Tibial nerve (tissue), 4 donors: ENCODE measurements around the gene PDE8B. TPM values are rescaled to one million over a fixed set of nuclear protein-coding genes. Genes with fewer than 3 reads are reported as not detected.
A peak's percentile ranks its signal among the peaks of the same experiment; 100 is the strongest.

ENCODE experiments used
- DNase-seq, 2 donors: peaks; one replicate each; pipeline ENCODE4 v3.0.0-alpha.2; 2019; ENCODE audit warnings: low spot score in 2 of 2
- H3K27ac ChIP-seq, 4 donors: fragments of 200-600 bp; sonication (generic) in 3 of 4; one replicate each; pipeline ENCODE4 v1.5.1; 2017 to 2019; ENCODE audit warnings: mild to moderate bottlenecking in 1 of 4
- H3K27me3 ChIP-seq, 2 donors: fragments of 200-600 bp; sonication (generic) in 1 of 2; one replicate each; pipeline versions ENCODE4 v1.5.1 to v1.6.0; 2017 to 2019
- H3K36me3 ChIP-seq, 3 donors: fragments of 200-600 bp; sonication (generic); one replicate each; pipeline ENCODE4 v1.5.1; 2018 to 2019
- H3K4me1 ChIP-seq, 4 donors: fragments of 200-600 bp; sonication (generic) in 3 of 4; one replicate each; pipeline ENCODE4 v1.5.1; 2017 to 2019
- H3K4me3 ChIP-seq, 4 donors: fragments of 200-600 bp; sonication (generic) in 3 of 4; one replicate each; pipeline ENCODE4 v1.5.1; 2017 to 2019; ENCODE audit warnings: mild to moderate bottlenecking in 1 of 4, moderate library complexity in 1 of 4
- H3K9me3 ChIP-seq, 4 donors: fragments of 200-600 bp; sonication (generic) in 3 of 4; one replicate each; pipeline ENCODE4 v1.5.1; 2017 to 2019
- EP300 ChIP-seq, 2 donors: sonication (generic); formaldehyde crosslinking; IDR thresholded peaks; one replicate each; pipeline ENCODE4 v1.6.1; 2017; ENCODE audit warnings: antibody characterized with exemption in 2 of 2, mild to moderate bottlenecking in 1 of 2
- POLR2A ChIP-seq, 2 donors: fragments of 450-650 bp; IDR thresholded peaks; one replicate each; pipeline ENCODE4 v1.6.1; 2017; ENCODE audit warnings: antibody characterized with exemption in 2 of 2, mild to moderate bottlenecking in 2 of 2, moderate library complexity in 2 of 2
- WGBS, 2 donors: methylation state at CpG; one replicate each; pipeline ENCODE4 v1.1.5; 2018; 5-methylcytosine and 5-hydroxymethylcytosine counted together
- total RNA-seq, 4 donors: library from RNA; depleted of rRNA; stranded (reverse); fragments of >200 nt; gene quantifications; one replicate each; pipeline ENCODE4 v1.1.0, GENCODE V29; 2016
- TF ChIP-seq, protein P1 (sequence below), 5 experiments: fragments of 200-600 bp in 3 of 5; fragments of 450-650 bp in 2 of 5; sonication (generic) in 3 of 5; IDR thresholded peaks; one replicate each; pipeline ENCODE4 v1.5.1; 2016 to 2019; ENCODE audit warnings: antibody characterized with exemption in 5 of 5, mild to moderate bottlenecking in 3 of 5, moderate library complexity in 2 of 5

PDE8B gene
- total RNA-seq, 4 donors from 2014 or later = 6.3 to 8.8 (median 7.2) TPM

DNA sequence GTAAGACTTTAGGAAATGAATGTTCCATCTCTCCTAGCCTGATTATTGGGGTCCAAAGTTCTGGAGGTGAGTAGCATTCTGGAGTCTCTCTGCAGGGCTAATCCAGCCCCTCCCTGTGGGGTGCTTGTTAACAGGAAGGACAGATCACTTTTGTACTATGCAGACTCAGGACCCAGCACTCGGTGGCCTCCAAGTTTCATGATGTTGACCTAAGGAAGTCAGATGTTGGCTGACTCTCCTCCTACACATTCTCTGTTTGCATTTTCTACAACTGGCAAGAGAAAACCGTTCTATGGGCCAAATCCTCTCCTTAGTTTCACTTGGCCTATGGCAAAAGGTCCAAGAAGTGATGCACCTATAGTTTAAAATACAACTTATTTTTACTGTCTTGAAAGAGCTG lies 5.5 kb upstream of the PDE8B start:
- Histone ChIP-seq H3K27me3 (peaks cover 0 to 6% of the 10 kb centered on the region in 2 donors), H3K9me3 (no peaks in the 10 kb centered on the region), H3K4me1 (no peaks in the 10 kb centered on the region), H3K36me3 (no peaks in the 10 kb centered on the region), H3K27ac (no peak overlapping the region), H3K4me3 (no peak overlapping the region)
- 36 to 43% methylated on average over 2 of the region's 2 CpGs for WGBS, 2 donors
- DNase-seq = no peak
- TF ChIP-seq, protein P1, sequence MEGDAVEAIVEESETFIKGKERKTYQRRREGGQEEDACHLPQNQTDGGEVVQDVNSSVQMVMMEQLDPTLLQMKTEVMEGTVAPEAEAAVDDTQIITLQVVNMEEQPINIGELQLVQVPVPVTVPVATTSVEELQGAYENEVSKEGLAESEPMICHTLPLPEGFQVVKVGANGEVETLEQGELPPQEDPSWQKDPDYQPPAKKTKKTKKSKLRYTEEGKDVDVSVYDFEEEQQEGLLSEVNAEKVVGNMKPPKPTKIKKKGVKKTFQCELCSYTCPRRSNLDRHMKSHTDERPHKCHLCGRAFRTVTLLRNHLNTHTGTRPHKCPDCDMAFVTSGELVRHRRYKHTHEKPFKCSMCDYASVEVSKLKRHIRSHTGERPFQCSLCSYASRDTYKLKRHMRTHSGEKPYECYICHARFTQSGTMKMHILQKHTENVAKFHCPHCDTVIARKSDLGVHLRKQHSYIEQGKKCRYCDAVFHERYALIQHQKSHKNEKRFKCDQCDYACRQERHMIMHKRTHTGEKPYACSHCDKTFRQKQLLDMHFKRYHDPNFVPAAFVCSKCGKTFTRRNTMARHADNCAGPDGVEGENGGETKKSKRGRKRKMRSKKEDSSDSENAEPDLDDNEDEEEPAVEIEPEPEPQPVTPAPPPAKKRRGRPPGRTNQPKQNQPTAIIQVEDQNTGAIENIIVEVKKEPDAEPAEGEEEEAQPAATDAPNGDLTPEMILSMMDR (IDR thresholded peaks at IDR 0.05) = no peak
- no peak for TF ChIP-seq EP300 (IDR thresholded peaks at IDR 0.05)
- TF ChIP-seq POLR2A (IDR thresholded peaks at IDR 0.05) = no peak

DNA sequence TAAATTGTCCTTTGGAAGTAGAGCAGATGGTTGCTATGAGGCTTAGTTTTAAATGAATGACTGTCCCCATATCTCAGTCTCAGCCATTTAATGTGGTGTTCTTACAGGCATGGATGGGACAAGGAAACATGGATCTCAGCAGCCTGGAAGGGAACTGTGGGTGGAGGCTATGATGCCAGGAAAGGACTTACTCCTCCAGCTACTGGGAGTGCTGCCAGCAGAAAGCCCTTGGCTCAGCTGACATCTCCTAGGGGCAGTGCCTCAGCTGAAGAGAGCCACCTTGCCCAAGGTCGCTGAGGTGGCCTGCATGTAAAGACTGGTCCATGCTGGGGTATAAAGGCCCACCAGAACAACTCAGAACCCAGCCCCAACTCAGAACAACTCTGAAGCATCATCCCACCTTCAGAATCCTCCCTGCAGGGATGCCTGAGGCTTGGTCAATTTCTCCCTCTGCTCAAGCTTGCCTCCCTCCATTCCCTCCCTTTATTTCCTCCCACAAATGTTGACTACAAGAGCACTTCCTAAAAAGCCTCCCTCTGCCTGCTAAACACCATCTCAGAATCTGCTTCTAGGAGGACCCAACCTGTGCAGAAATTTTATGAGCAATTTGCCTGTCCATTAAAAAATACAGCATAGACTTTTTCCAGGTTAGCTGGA lies 1.8 kb upstream of the PDE8B start:
- no peaks in the 10 kb centered on the region for H3K9me3 ChIP-seq
- no peak for DNase-seq
- no peak overlapping the region for H3K27ac ChIP-seq
- TF ChIP-seq EP300 (IDR thresholded peaks at IDR 0.05) = no peak
- TF ChIP-seq, protein P1 (IDR thresholded peaks at IDR 0.05) = no peak
- TF ChIP-seq POLR2A (IDR thresholded peaks at IDR 0.05) = no peak
- no peaks in the 10 kb centered on the region for H3K36me3 ChIP-seq
- peaks cover 0 to 32% of the 10 kb centered on the region in 2 donors for H3K27me3 ChIP-seq
- H3K4me1 ChIP-seq = peaks cover 0 to 8% (median 5%) of the 10 kb centered on the region in 4 donors
- 89 to 90% methylated on average over 1 of the region's 1 CpG for WGBS, 2 donors
- H3K4me3 ChIP-seq = no peak overlapping the region

DNA sequence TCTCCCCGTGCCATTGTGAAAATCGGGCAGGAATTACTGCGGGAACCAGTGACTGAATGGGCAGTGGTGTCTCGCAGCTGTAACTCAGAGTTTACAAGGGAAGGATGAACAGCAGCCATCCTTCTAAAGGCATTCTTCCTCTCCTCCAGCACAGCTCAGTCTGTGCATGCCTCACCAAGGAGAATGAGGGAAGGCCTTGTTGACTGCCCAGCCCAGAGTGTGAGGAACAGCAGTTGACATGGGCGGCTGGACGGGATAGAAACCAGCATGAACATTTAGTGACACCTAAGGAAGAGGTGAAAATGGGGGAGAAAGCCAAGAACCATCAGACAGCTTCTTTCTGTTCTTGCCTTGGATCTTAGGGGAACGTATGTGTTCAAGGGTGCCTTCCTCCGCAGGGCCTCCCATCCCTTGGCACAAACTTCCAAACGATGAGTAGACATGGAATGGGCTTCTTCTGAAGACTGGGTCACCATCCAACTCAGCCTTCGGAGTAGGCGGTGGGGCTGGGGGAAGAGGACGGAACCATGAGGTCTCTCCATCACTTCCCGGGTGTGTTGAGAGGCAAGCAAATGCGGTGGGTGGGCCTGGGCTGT lies 887 bp upstream of the PDE8B start:
- H3K27ac ChIP-seq = no peak overlapping the region
- peak overlapping the region in 2 of 4 donors; percentile 18 to 59 for H3K4me3 ChIP-seq
- no peak for TF ChIP-seq POLR2A (IDR thresholded peaks at IDR 0.05)
- TF ChIP-seq, protein P1 (IDR thresholded peaks at IDR 0.05) = no peak
- no peak for TF ChIP-seq EP300 (IDR thresholded peaks at IDR 0.05)
- H3K36me3 ChIP-seq = no peaks in the 10 kb centered on the region
- 69 to 79% methylated on average over 14 of the region's 14 CpGs for WGBS, 2 donors
- no peak for DNase-seq
- peaks cover 0 to 8% (median 5%) of the 10 kb centered on the region in 4 donors for H3K4me1 ChIP-seq
- H3K27me3 ChIP-seq = peaks cover 0 to 32% of the 10 kb centered on the region in 2 donors
- no peaks in the 10 kb centered on the region for H3K9me3 ChIP-seq

DNA sequence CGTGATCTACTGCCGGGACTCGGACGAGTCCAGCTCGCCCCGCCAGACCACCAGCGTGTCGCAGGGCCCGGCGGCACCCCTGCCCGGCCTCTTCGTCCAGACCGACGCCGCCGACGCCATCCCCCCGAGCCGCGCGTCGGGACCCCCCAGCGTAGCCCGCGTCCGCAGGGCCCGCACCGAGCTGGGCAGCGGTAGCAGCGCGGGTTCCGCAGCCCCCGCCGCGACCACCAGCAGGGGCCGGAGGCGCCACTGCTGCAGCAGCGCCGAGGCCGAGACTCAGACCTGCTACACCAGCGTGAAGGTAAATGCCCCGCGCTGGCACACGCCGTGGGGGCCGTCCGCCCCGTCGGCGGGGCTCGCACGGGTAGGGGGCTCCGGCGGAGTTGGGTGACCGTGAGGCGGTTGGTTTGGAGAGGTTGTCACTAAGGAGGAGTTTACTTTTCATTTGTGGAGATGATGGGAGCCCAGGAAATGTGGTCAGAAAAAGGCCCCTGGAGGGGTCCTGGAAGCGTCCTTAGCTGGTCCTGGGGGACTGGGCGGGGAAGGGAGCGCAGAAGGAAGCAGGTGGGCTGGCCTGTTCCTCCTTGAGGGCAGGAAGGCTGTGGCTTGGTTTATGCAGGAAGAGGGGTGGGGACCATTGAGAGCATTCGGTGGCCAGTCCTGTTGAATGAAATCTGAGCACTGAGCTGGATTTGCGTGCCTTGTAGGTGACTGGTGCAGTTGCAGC lies 647 bp downstream of the PDE8B start:
- no peak overlapping the region for H3K27ac ChIP-seq
- TF ChIP-seq POLR2A (IDR thresholded peaks at IDR 0.05) (no peak), EP300 (IDR thresholded peaks at IDR 0.05) (no peak)
- TF ChIP-seq, protein P1 (IDR thresholded peaks at IDR 0.05) = no peak
- H3K4me1 ChIP-seq = peaks cover 0 to 8% (median 5%) of the 10 kb centered on the region in 4 donors
- peaks cover 0 to 44% of the 10 kb centered on the region in 2 donors for H3K27me3 ChIP-seq
- H3K9me3 ChIP-seq = no peaks in the 10 kb centered on the region
- WGBS, 2 donors = 3 to 5% methylated on average over 25 to 35 of the region's 61 CpGs
- DNase-seq = no peak
- peak overlapping the region; percentile 22 to 59 (median 32) for H3K4me3 ChIP-seq
- no peaks in the 10 kb centered on the region for H3K36me3 ChIP-seq

DNA sequence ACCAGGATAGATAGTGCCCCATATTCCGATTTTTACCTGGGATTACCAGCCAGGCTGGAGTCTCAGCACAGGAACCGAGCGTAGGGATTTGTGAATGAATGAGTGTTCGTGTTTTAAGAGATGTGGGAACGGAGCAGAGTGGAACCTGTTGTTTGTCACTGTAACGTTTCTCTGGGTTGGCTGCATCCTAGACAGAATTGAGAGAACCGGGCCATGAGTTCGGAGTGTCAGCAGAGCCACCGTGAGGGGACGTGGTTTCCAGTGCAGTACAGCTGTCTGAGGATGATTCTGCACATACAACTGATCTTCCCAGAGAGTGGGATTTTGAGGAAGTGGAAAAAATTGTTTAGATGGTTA lies 1.2 kb downstream of the PDE8B start:
- DNase-seq = no peak
- WGBS, 2 donors = 40 to 60% methylated on average over 10 of the region's 10 CpGs

More for the DNA sequence above, 1.2 kb downstream of the PDE8B start:
- Histone ChIP-seq H3K36me3 (no peaks in the 10 kb centered on the region), H3K4me3 (peak overlapping the region in 1 of 4 donors; percentile 59), H3K4me1 (peaks cover 0 to 8% (median 5%) of the 10 kb centered on the region in 4 donors), H3K27me3 (peaks cover 0 to 44% of the 10 kb centered on the region in 2 donors), H3K27ac (no peak overlapping the region), H3K9me3 (no peaks in the 10 kb centered on the region)
- TF ChIP-seq POLR2A (IDR thresholded peaks at IDR 0.05) (no peak), EP300 (IDR thresholded peaks at IDR 0.05) (no peak)
- TF ChIP-seq, protein P1 (IDR thresholded peaks at IDR 0.05) = no peak
